ENCODE data around the gene ADGRD1. TPM values are rescaled to one million over a fixed set of nuclear protein-coding genes. Genes with fewer than 3 reads are reported as not detected.
A peak's percentile ranks its signal among the peaks of the same experiment; 100 is the strongest.

Gene ADGRD1
- total and polyA plus RNA-seq, 2 of the 8 experiments (the other 6 are each of a cell fraction or from before 2014, with no cell fraction given) = 0.36 to 0.48 TPM

DNA sequence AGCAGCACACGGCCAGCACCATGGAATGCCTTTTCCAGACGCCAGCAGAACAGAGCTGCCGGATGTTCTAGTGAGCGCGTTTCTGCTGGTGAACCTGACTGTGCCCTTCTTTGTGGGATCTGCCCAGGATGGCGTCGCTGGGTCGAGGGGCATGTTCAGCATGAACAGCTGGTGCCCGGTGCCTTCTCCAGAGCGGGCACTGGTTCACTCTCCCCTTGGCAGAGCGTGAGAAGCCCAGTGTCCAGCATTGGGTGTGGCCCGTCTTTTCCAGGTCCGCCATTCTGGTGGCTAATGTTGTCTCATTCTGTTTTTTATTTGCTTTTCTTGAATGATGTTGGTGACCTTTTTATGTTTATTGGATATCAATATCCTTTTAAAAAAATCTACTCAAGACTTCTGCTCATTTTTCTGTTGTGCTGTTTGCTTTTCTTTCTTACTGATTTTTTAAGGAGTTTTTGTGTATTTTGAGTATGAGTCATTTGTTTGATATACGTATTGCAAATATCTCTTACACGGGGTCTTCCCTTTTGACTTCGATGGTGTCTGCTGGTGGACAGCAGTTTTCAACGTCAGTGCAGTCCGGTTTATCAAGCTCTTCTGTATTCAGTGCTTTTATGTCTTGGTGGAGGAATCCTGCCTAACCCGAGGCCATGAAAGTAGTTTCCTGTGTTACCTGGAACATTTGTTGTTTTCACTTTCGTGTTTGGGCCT is 74.3 kb downstream of the ADGRD1 start:
- Histone ChIP-seq H2BK20ac (ENCODE audit: low read length) (no peak overlapping the region), H3K23ac (ENCODE audit: insufficient read length) (no peak overlapping the region), H3K9ac (replicated peaks in 1 of 4; ENCODE audit: extremely low read depth in 1 of 4, low read depth in 3 of 4, low read length in 3 of 4) (no peak overlapping the region), H3K4me2 (ENCODE audit: insufficient read depth in 1 of 2, low read depth in 2 of 2, low read length in 2 of 2) (no peak overlapping the region), H2AK5ac (ENCODE audit: low read depth, low read length) (peak overlapping the region; percentile 65; the same call in 1 of the 2 replicates), H3K56ac (replicated peaks; ENCODE audit: insufficient read length, low read depth, low read length) (no peak overlapping the region), H2BK120ac (replicated peaks; ENCODE audit: low read depth, low read length) (no peak overlapping the region), H3K4ac (replicated peaks; ENCODE audit: insufficient read length, low read depth, low read length) (peak overlapping the region; percentile 38), H3K36me3 (ENCODE audit: control insufficient read depth in 2 of 4, insufficient read depth in 4 of 4, low read length in 3 of 4) (no peaks in the 10 kb centered on the region), H3K4me3 (ENCODE audit: extremely low read depth in 1 of 4, insufficient read depth in 2 of 4, low read depth in 3 of 4, low read length in 4 of 4) (no peak overlapping the region), H2BK12ac (ENCODE audit: low read depth, low read length) (no peak overlapping the region), H3K27me3 (replicated peaks in 1 of 4; ENCODE audit: control insufficient read depth in 3 of 4, extremely low read depth in 1 of 4, insufficient read depth in 3 of 4, low read length in 3 of 4) (no peaks in the 10 kb centered on the region), H2AFZ (ENCODE audit: low read length) (no peak overlapping the region), H3K4me1 (replicated peaks in 1 of 4; ENCODE audit: control insufficient read depth in 3 of 4, insufficient read depth in 4 of 4, low read length in 3 of 4) (no peaks in the 10 kb centered on the region), H3K79me1 (ENCODE audit: low read depth, low read length) (no peaks in the 10 kb centered on the region), H3K9me3 (ENCODE audit: insufficient read depth in 2 of 2, low read depth in 1 of 2, low read length in 1 of 2) (no peaks in the 10 kb centered on the region), H3K18ac (ENCODE audit: extremely low read depth, low read length) (no peak overlapping the region), H3K27ac (ENCODE audit: low read depth, low read length) (no peak overlapping the region), H4K20me1 (replicated peaks in 1 of 2; ENCODE audit: control insufficient read depth in 1 of 2, insufficient read depth in 2 of 2, low read length in 2 of 2) (no peaks in the 10 kb centered on the region), H3K14ac (ENCODE audit: insufficient read length) (no peak overlapping the region), H2BK15ac (ENCODE audit: low read length) (no peak overlapping the region), H3K23me2 (ENCODE audit: low read depth, low read length) (no peaks in the 10 kb centered on the region), H4K91ac (replicated peaks; ENCODE audit: insufficient read length, low read length) (no peak overlapping the region), H2BK5ac (ENCODE audit: low read depth, low read length) (no peak overlapping the region), H4K8ac (ENCODE audit: extremely low read depth, insufficient read depth, low read length) (no peak overlapping the region), H4K5ac (ENCODE audit: insufficient read length, low read depth, low read length) (no peak overlapping the region), H3K79me2 (ENCODE audit: control insufficient read depth in 1 of 2, insufficient read depth in 2 of 2, low read length in 2 of 2) (no peaks in the 10 kb centered on the region)
- WGBS, 2 experiments (ENCODE audit: extremely low coverage in 1 of 2, insufficient coverage in 1 of 2, insufficient read length in 1 of 2, insufficient replicate concordance in 2 of 2, low coverage in 1 of 2, low lambda C conversion rate in 2 of 2, missing lambda C conversion rate in 1 of 2) = 92% methylated on average over 20 of the region's 20 CpGs; no CpG with 5 or more reads in 1 of the 2 experiments
- POLR2A ChIA-PET (ENCODE audit: partially characterized antibody) = no interaction called here
- CTCF ChIA-PET (ENCODE audit: partially characterized antibody) = no interaction called here
- FAIRE-seq (no peak), DNase-seq (ENCODE audit: low read depth in 1 of 2, low spot score in 2 of 2) (no peak)
- TF ChIP-seq, protein P1, sequence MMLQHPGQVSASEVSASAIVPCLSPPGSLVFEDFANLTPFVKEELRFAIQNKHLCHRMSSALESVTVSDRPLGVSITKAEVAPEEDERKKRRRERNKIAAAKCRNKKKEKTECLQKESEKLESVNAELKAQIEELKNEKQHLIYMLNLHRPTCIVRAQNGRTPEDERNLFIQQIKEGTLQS (IDR thresholded peaks at IDR 0.05; ENCODE audit: insufficient read depth, low read depth, low read length) = no peak
- no peak for TF ChIP-seq ASH2L (IDR thresholded peaks at IDR 0.05; ENCODE audit: low read length)
- no peak for TF ChIP-seq NRF1 (IDR thresholded peaks at IDR 0.05; ENCODE audit: low read depth, low read length)
- TF ChIP-seq MAFK (IDR thresholded peaks at IDR 0.05; ENCODE audit: low read depth, low read length) = no peak
- TF ChIP-seq CHD2 (IDR thresholded peaks at IDR 0.05; ENCODE audit: low read length) = no peak
- no peak for TF ChIP-seq EZH2 (IDR thresholded peaks at IDR 0.05; ENCODE audit: low read depth, low read length, severe bottlenecking)
- TF ChIP-seq SUZ12 (IDR thresholded peaks at IDR 0.05; ENCODE audit: low read length) = no peak
- TF ChIP-seq SIX5 (IDR thresholded peaks at IDR 0.05; ENCODE audit: low read depth, low read length) = no peak
- TF ChIP-seq RXRA (IDR thresholded peaks at IDR 0.05; ENCODE audit: insufficient read depth, low read depth, low read length) = no peak

Data from H1 (cell line).